Parathyroid adenoma (tissue), 2 donors: ENCODE measurements around the gene C1orf116.

Experiments
- H2AFZ ChIP-seq: fragments of 300-600 bp; sonication (generic); one replicate; pipeline ENCODE4 v1.7.0; 2017; ENCODE audit warnings: antibody characterized with exemption, mild to moderate bottlenecking
- H3K27ac ChIP-seq: fragments of 300-600 bp; sonication (generic); one replicate; pipeline ENCODE4 v1.7.0; 2017
- H3K27me3 ChIP-seq: fragments of 300-600 bp; sonication (generic); one replicate; pipeline ENCODE4 v1.7.0; 2017; ENCODE audit warnings: low read length; ENCODE audit not compliant: control insufficient read depth, insufficient read depth
- H3K36me3 ChIP-seq: fragments of 300-600 bp; sonication (generic); one replicate; pipeline ENCODE4 v1.7.0; 2017; ENCODE audit warnings: low read length; ENCODE audit not compliant: control insufficient read depth, insufficient read depth
- H3K4me1 ChIP-seq: fragments of 300-600 bp; sonication (generic); one replicate; pipeline ENCODE4 v1.7.0; 2017; ENCODE audit warnings: control low read depth
- H3K4me2 ChIP-seq: fragments of 300-600 bp; sonication (generic); one replicate; pipeline ENCODE4 v1.7.0; 2017; ENCODE audit warnings: low read length
- H3K4me3 ChIP-seq: fragments of 300-600 bp; sonication (generic); one replicate; pipeline ENCODE4 v1.7.0; 2017; ENCODE audit warnings: low read depth, low read length
- H3K79me2 ChIP-seq: fragments of 300-600 bp; sonication (generic); one replicate; pipeline ENCODE4 v1.7.0; 2017; ENCODE audit warnings: control low read depth
- H3K9ac ChIP-seq: fragments of 300-600 bp; sonication (generic); one replicate; pipeline ENCODE4 v1.7.0; 2017; ENCODE audit warnings: mild to moderate bottlenecking
- H3K9me3 ChIP-seq: fragments of 300-600 bp; sonication (generic); one replicate; pipeline ENCODE4 v1.7.0; 2017; ENCODE audit warnings: low read length; ENCODE audit not compliant: control insufficient read depth
- TF ChIP-seq, protein P1 (sequence below): fragments of 300-600 bp; sonication (generic); IDR thresholded peaks from one replicate; pipeline ENCODE4 v1.7.0; 2017; ENCODE audit warnings: antibody characterized with exemption, mild to moderate bottlenecking
- donor health status: primary hyperparathyroidism.

Gene C1orf116

DNA sequence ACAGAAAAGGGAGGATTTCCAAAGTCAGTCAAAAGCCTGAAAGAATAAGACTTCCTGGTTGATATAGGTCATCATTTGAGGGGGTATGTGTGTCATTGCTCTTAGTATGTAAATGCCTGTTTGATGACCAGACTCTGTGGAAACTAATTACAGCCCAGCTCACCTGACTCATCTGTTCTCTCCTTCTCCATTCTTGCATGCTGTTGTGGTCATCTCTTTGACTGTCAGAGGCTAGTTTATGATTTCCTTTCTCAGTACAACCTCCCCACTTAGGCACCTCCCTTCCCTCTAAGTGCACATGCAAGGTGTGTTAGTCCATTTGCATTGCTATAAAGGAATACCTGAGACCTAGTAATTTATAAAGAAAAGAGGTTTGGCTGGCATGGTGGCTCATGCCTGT is 2.4 kb upstream of the C1orf116 start:
- H3K4me1 ChIP-seq, result no peaks in the 10 kb centered on the region
- no peaks in the 10 kb centered on the region for H3K36me3 ChIP-seq

GRCh38 chr1:207034208-207034607 is 1.7 kb upstream of the C1orf116 start:
- no peak overlapping the region for H3K4me3 ChIP-seq
- H3K4me2 ChIP-seq, result no peak overlapping the region
- no peaks in the 10 kb centered on the region for H3K36me3 ChIP-seq
- no peak overlapping the region for H2AFZ ChIP-seq
- no peaks in the 10 kb centered on the region for H3K9me3 ChIP-seq
- no peaks in the 10 kb centered on the region for H3K27me3 ChIP-seq
- no peak overlapping the region for H3K27ac ChIP-seq
- H3K4me1 ChIP-seq, result no peaks in the 10 kb centered on the region
- H3K79me2 ChIP-seq, result no peaks in the 10 kb centered on the region
- H3K9ac ChIP-seq, result no peak overlapping the region
- TF ChIP-seq, protein P1, sequence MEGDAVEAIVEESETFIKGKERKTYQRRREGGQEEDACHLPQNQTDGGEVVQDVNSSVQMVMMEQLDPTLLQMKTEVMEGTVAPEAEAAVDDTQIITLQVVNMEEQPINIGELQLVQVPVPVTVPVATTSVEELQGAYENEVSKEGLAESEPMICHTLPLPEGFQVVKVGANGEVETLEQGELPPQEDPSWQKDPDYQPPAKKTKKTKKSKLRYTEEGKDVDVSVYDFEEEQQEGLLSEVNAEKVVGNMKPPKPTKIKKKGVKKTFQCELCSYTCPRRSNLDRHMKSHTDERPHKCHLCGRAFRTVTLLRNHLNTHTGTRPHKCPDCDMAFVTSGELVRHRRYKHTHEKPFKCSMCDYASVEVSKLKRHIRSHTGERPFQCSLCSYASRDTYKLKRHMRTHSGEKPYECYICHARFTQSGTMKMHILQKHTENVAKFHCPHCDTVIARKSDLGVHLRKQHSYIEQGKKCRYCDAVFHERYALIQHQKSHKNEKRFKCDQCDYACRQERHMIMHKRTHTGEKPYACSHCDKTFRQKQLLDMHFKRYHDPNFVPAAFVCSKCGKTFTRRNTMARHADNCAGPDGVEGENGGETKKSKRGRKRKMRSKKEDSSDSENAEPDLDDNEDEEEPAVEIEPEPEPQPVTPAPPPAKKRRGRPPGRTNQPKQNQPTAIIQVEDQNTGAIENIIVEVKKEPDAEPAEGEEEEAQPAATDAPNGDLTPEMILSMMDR, result no peak

More for the DNA sequence above, 2.4 kb upstream of the C1orf116 start:
- Histone ChIP-seq H3K79me2 (no peaks in the 10 kb centered on the region), H3K4me3 (no peak overlapping the region), H3K27me3 (no peaks in the 10 kb centered on the region), H3K9ac (no peak overlapping the region), H3K4me2 (no peak overlapping the region), H3K9me3 (no peaks in the 10 kb centered on the region), H2AFZ (no peak overlapping the region), H3K27ac (no peak overlapping the region)
- TF ChIP-seq, protein P1, result no peak

GRCh38 chr1:207033302-207033701 is 746 bp upstream of the C1orf116 start:
- Histone ChIP-seq H3K36me3 (no peaks in the 10 kb centered on the region), H3K27ac (no peak overlapping the region), H2AFZ (no peak overlapping the region), H3K4me3 (no peak overlapping the region), H3K79me2 (no peaks in the 10 kb centered on the region), H3K9ac (no peak overlapping the region), H3K27me3 (no peaks in the 10 kb centered on the region), H3K4me2 (no peak overlapping the region), H3K4me1 (no peaks in the 10 kb centered on the region), H3K9me3 (no peaks in the 10 kb centered on the region)
- TF ChIP-seq, protein P1, result no peak

DNA sequence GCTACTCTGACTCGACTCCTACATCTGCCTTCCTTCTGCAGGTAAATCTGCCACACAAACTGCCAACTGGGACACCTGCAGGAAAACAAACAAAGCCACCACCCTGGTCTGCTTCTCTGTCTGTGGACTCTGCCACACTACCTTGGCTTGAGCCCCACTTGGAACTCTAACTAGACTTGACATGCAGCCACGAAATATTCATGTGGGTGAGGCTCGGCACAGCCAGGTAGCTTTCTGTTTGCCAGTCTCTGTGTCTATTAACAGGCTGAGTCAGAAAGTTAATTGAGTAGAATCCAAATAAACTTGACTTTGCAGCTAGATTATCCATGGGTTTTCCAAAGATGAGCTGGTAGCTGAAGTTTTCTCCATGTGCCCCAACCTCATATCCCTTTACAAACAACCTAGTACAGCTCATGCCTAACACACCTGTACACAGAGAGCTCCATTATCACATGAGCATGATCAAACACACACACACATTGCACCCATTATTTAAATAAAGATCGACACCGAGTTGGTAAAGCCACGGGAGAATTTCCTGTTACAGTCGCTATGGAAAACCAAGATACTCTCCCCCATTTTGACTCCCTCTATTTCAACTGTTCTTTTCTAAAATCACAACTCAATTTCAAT is 808 bp downstream of the C1orf116 start:
- no peaks in the 10 kb centered on the region for H3K9me3 ChIP-seq
- no peak overlapping the region for H3K4me3 ChIP-seq
- no peaks in the 10 kb centered on the region for H3K79me2 ChIP-seq
- H3K36me3 ChIP-seq, result no peaks in the 10 kb centered on the region
- H3K4me2 ChIP-seq, result no peak overlapping the region
- TF ChIP-seq, protein P1, result no peak
- no peak overlapping the region for H3K9ac ChIP-seq
- H3K27me3 ChIP-seq, result no peaks in the 10 kb centered on the region
- H3K4me1 ChIP-seq, result no peaks in the 10 kb centered on the region
- H2AFZ ChIP-seq, result no peak overlapping the region
- no peak overlapping the region for H3K27ac ChIP-seq

- H3K4me2 ChIP-seq, result no peak overlapping the region
- no peak overlapping the region for H3K9ac ChIP-seq
- H2AFZ ChIP-seq, result no peak overlapping the region
- no peak overlapping the region for H3K4me3 ChIP-seq
- H3K36me3 ChIP-seq, result no peaks in the 10 kb centered on the region
- no peaks in the 10 kb centered on the region for H3K4me1 ChIP-seq
- H3K79me2 ChIP-seq, result no peaks in the 10 kb centered on the region
- no peaks in the 10 kb centered on the region for H3K27me3 ChIP-seq
- TF ChIP-seq, protein P1, result no peak
- H3K27ac ChIP-seq, result no peak overlapping the region
- H3K9me3 ChIP-seq, result no peaks in the 10 kb centered on the region
Observed at GRCh38 chr1:207031016-207031415, 1.5 kb downstream of the C1orf116 start.
